MG63 (cell line): ENCODE data around the gene TMEM107. TPM values are rescaled to one million over a fixed set of nuclear protein-coding genes. Genes with fewer than 3 reads are reported as not detected.

ENCODE experiments used
- DNase-seq: peaks from one replicate; pipeline ENCODE4 v3.0.0-alpha.2; 2020
- H3K27me3 ChIP-seq: fragments of 250-450 bp; sonication (Bioruptor Pico); 2 replicates; pipeline ENCODE4 v1.5.1; 2020; ENCODE audit warnings: mild to moderate bottlenecking, moderate library complexity
- H3K36me3 ChIP-seq: fragments of 250-450 bp; sonication (Bioruptor Pico); 2 replicates; pipeline ENCODE4 v1.5.1; 2020; ENCODE audit warnings: mild to moderate bottlenecking, moderate library complexity
- H3K4me3 ChIP-seq: fragments of 250-450 bp; sonication (Bioruptor Pico); 2 replicates; pipeline ENCODE4 v1.5.1; 2020; ENCODE audit warnings: mild to moderate bottlenecking, moderate library complexity
- H3K9me3 ChIP-seq: fragments of 250-450 bp; sonication (Bioruptor Pico); 2 replicates; pipeline ENCODE4 v1.5.1; 2020; ENCODE audit warnings: mild to moderate bottlenecking, moderate library complexity
- total RNA-seq: library from RNA; depleted of rRNA; stranded (reverse); fragments of >200 nt; shearing (Covaris generic); gene quantifications from 2 replicates; pipeline ENCODE4 v1.2.3, GENCODE V29; 2014; ENCODE audit warnings: low replicate concordance

Gene TMEM107
- total RNA-seq, 1 experiment from 2014 or later: 25.6 TPM

- H3K4me3 ChIP-seq: no peak overlapping the region; the same call in 1 of the 2 replicates
- H3K36me3 ChIP-seq: peaks cover 30% of the 10 kb centered on the region
- no peaks in the 10 kb centered on the region for H3K9me3 ChIP-seq
- no peaks in the 10 kb centered on the region for H3K27me3 ChIP-seq
- peak; percentile 88 for DNase-seq
Measured at GRCh38 chr17:8158267-8159031, 17.7 kb downstream of the TMEM107 start.

GRCh38 chr17:8156246-8156992 lies 19.8 kb downstream of the TMEM107 start:
- Histone ChIP-seq H3K4me3 (peak overlapping the region; percentile 60), H3K27me3 (no peaks in the 10 kb centered on the region), H3K9me3 (no peaks in the 10 kb centered on the region), H3K36me3 (peaks cover 22% of the 10 kb centered on the region)
- DNase-seq: peak; percentile 100

DNA sequence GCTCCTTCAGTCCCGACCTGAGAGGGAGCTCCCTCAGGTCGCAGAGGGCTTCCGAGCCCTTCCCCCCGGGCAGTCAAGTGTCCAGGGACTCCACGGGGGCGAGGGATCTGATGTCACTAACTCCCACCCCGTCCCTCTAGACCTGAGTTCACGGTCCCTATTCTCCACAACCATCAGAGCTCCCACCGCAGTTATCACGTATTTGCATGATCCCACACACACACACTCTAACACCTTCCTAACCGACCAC lies 20.3 kb downstream of the TMEM107 start:
- no peaks in the 10 kb centered on the region for H3K27me3 ChIP-seq
- no peaks in the 10 kb centered on the region for H3K9me3 ChIP-seq
- H3K36me3 ChIP-seq: peaks cover 17% of the 10 kb centered on the region
- H3K4me3 ChIP-seq: peak overlapping the region; percentile 56
- DNase-seq: no peak

GRCh38 chr17:8155231-8155995 lies 20.8 kb downstream of the TMEM107 start:
- Histone ChIP-seq H3K27me3 (no peaks in the 10 kb centered on the region), H3K36me3 (peaks cover 16% of the 10 kb centered on the region), H3K4me3 (peak overlapping the region; percentile 56), H3K9me3 (no peaks in the 10 kb centered on the region)
- no peak for DNase-seq

DNA sequence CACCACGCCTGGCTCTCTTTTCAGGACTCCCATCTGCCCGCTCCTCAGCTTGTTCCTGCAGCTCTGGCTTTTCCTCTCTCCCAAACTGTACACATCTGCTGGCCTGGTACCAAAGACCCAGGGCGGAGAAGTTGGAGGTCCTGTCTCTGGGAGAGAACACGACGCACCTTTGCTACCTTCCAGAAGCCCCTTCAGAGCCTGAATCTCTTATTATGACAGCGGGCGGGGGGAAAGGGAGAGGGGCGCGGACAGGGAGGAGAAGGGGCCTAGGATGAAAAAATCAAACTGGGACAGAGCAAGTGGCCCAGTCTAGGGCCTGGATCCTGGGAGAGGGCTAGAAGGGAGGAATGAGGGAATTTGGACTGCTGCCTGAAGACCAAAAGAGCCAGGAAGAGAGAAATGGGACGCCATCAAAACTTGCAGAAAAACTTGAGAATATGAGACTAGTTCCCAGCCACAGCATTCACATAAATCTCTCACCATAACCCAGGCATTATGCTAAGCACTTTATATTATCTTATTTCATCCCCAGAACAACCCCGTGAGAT lies 21.5 kb downstream of the TMEM107 start:
- Histone ChIP-seq H3K9me3 (no peaks in the 10 kb centered on the region), H3K27me3 (no peaks in the 10 kb centered on the region), H3K4me3 (no peak overlapping the region), H3K36me3 (peaks cover 13% of the 10 kb centered on the region)
- no peak for DNase-seq

DNA sequence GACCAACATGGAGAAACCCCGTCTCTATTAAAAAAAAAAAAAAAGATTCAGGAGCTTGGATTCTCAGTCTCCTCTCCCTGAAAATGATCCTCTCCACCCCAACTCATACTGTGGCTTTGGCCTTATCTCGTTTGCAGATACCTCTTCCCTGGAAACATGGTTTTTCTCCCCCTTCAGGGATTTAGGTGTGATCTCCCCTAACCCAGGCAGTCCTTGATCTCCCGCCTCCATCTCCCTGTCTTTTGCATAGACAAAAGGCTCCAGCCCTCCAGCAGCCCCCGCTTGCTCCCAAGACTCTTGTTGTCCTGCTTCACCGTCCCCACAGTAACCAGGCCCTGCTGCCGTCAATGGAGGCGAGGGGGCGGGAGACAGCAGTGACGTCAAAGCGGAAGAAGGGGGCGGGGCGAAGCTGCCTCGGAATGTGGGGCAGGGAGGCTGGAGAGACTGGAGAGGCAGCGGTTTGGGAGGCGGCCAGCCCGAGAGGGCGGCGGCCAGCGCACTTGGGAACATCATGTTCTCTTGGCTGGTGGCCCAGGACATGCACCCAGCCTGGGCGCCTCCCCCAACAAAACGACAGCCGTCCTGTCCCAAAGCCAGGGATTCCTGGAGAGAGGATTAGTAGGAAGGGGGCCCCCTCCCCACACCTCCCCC lies 22.1 kb downstream of the TMEM107 start:
- Histone ChIP-seq H3K4me3 (peak overlapping the region; percentile 4; the same call in 1 of the 2 replicates), H3K9me3 (no peaks in the 10 kb centered on the region), H3K27me3 (no peaks in the 10 kb centered on the region), H3K36me3 (peaks cover 12% of the 10 kb centered on the region)
- DNase-seq: peak; percentile 99

DNA sequence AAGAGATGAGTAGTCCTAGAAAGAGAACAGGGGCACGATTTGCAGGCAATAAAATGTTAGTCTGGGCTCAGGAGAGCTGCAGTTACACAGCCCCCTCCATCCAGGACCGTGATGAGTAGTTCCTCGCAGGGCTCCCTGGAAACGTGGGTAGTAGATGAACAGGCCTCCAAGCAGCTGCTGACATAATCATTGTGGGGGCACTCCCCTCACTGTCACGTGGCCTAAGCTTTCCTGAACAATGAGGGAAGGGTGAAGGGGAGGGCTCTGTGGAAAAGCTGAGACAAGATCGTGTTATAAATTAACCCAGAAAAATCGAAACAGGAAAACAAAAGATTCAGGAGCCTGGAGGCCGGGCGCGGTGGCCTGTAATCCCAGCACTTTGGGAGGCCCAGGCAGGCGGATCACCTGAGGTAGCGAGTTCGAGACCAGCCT lies 22.6 kb downstream of the TMEM107 start:
- peaks cover 10% of the 10 kb centered on the region for H3K36me3 ChIP-seq
- no peaks in the 10 kb centered on the region for H3K27me3 ChIP-seq
- H3K9me3 ChIP-seq: no peaks in the 10 kb centered on the region
- peak overlapping the region; percentile 4; the same call in 1 of the 2 replicates for H3K4me3 ChIP-seq
- DNase-seq: peak; percentile 93

- H3K4me3 ChIP-seq: no peak overlapping the region
- peaks cover 6% of the 10 kb centered on the region for H3K36me3 ChIP-seq
- DNase-seq: no peak
- H3K9me3 ChIP-seq: no peaks in the 10 kb centered on the region
- H3K27me3 ChIP-seq: no peaks in the 10 kb centered on the region
Measured at GRCh38 chr17:8153031-8153451, 23.1 kb downstream of the TMEM107 start.

DNA sequence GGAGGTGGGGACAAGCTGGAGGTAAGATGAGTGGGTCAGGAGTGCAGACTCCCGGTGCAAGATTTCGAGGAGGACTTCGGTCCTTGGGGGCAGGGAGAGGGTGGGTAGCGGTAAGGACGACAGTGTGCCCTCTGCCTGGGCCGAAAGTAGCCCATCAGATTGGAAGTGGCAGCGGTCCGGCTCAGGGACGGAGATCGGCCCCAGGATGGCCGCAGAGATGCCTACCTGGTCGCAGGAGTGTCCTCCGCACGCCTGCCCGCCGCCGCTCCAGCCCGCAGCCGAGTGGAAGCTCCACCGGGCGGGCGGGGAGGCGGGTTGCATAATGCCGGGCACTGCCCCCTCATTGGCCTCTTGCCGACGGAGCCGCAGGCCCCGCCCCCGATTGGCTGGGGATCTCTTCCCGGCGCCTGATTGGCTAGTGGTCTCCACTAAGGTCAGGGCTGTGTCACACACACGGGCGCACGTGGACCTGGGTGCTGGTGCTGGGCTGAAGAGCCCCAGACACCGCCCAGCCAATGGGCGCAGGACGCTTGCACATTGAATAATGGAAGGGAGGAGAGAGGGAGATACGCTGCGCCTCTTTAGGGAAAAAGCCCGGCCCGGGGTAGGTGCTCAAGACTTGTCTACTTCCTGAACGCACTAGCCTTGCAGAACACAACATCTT lies 23.9 kb downstream of the TMEM107 start, which contains the start of gene PER1:
TSS of gene PER1 (minus strand) at position 293 of the 664 bp plus-strand sequence. CDS start 1,698 bp downstream, outside the sequence.
- peak within 1 kb of the TSS; percentile 47 for H3K4me3 ChIP-seq
- DNase-seq: peak; percentile 86
- no peaks in the 10 kb centered on the region for H3K27me3 ChIP-seq
- no peaks in the 10 kb centered on the region for H3K9me3 ChIP-seq
- H3K36me3 ChIP-seq: peaks cover 8% of the 10 kb centered on the region

- H3K4me3 ChIP-seq: peak overlapping the region; percentile 47
- H3K36me3 ChIP-seq: peaks cover 8% of the 10 kb centered on the region
- no peaks in the 10 kb centered on the region for H3K27me3 ChIP-seq
- H3K9me3 ChIP-seq: no peaks in the 10 kb centered on the region
- DNase-seq: peak; percentile 74
Measured at GRCh38 chr17:8151641-8152111, 24.5 kb downstream of the TMEM107 start.

DNA sequence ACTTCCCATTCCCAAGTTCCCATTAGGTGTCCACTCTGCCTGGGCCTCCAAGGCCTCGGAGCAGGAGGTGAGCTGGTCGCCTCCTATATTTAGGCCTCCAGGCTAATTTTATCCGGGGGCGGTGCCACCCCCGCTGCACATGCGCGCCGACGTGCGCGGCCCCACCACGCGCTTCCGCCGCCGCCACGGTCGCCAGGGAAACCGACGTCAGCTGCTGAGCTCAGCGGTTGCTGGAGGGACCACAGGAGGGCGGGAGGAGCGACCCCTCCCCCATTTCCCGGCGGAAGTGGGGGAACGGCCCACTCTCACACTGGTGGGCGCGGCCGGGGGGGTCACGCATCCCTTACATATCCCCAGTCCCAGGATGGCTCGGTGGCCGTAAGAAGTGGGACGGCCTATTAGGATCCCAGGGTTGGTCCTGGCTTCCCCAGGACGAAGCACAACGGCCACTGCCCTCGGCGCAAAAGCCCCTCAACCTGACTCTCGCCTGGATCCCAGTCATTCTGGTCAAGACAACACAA lies 25.0 kb downstream of the TMEM107 start:
- H3K27me3 ChIP-seq: no peaks in the 10 kb centered on the region
- DNase-seq: peak; percentile 66
- H3K4me3 ChIP-seq: peak overlapping the region; percentile 47
- peaks cover 8% of the 10 kb centered on the region for H3K36me3 ChIP-seq
- H3K9me3 ChIP-seq: no peaks in the 10 kb centered on the region

GRCh38 chr17:8150194-8151119 lies 25.7 kb downstream of the TMEM107 start:
- Histone ChIP-seq H3K9me3 (no peaks in the 10 kb centered on the region), H3K4me3 (peak overlapping the region; percentile 47), H3K36me3 (peaks cover 8% of the 10 kb centered on the region), H3K27me3 (no peaks in the 10 kb centered on the region)
- DNase-seq: no peak

DNA sequence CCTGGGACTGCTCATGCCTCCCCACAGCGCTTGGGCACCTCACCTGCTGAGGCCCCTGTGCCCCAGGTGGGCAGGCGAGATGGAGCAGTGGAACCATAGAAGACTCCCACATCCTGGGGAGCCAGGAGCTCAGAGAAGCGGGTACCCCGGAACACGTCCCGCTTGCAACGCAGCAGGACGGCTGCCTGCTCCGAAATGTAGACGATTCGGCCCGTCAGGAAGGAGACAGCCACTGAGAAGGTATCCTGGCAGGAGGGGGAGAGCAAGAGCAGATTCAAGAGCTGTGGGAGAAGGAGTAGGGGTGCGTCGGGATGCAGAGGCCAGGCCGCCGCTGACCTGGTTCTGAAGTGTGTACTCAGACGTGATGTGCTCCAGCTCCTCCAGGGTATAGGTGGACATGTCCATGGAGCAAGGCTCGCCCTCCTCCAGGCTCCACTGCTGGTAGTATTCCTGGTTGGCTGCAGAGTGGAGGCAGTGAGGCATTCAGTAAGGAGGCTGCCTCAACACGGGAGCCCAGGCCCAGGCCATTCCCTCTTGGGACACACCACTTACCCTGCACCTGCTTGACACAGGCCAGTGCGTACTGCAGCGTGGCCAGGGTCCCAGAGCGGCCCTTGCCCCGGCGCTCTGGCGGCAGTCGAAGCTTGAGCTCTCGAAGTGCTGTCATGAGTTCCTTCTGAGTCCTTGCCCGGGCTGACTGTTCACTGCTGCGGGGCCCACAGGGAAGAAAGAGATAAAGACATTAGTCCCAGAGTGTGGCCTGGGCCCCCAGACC lies 26.6 kb downstream of the TMEM107 start:
- H3K4me3 ChIP-seq: no peak overlapping the region
- peaks cover 8% of the 10 kb centered on the region for H3K36me3 ChIP-seq
- H3K27me3 ChIP-seq: no peaks in the 10 kb centered on the region
- no peaks in the 10 kb centered on the region for H3K9me3 ChIP-seq
- DNase-seq: no peak

DNA sequence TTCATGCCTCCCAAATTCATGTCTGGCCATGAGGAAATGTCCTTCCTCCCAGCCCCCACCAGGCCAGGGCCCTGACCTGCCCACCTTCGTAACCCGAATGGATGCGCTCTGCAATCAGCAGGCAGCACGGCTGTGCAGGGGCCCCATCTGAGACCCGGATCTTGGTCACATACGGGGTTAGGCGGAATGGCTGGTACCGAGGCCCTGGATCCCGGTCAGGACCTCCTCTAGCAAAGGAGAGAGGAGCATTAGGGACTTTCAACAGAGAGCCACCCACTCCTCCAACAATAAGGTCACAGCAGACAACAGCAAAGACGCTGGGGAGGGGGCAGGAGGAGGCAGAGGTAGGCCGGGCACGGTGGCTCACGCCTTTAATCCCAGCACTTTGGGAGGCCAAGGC lies 27.6 kb downstream of the TMEM107 start:
- Histone ChIP-seq H3K27me3 (no peaks in the 10 kb centered on the region), H3K4me3 (no peak overlapping the region), H3K9me3 (no peaks in the 10 kb centered on the region), H3K36me3 (peaks cover 8% of the 10 kb centered on the region)
- DNase-seq: no peak
